ENCODE results near the gene STIMATE.

Gene STIMATE

DNA sequence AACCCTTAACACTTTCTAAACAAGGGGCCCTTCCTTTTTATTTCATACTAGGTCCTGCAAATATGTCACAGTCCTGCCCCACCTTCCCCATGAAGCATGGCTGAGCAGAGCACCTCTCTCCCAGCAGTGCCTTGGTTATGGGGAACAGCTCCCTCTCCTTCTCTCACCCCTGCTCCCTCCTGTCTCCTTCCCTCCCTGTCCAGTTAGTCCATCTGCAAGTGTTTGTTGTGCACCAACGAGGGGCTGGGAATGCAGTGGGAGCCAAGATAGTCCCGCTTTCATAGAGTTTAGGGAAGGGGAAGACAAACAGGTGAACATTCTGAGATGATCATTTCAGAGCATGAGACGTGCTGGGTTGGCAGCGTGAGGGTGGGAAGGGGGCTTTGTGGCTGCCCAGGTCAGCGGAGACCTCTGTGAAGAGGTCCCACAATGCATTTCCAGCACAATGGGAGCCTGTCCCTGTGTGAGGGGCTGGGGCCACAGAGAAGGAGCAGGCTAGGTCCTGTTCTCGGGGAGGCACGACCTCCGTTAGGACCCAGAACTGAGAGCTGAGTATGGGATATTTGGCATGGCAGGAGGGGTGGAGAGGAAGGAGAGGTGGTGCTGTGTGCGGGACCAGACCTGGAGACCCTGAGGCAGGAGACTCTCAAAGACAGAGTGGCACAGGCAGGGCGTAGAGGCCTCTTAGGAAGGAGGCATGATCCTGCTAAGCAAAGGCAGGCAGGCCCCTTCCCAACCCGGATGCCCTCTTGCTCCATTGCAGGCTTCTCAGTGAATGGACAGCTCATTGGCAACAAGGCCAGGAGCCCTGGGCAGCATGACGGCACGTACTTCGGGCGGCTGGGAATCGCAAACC lies 108.2 kb downstream of the STIMATE start:
- DNase-seq = no peak

- no peak for DNase-seq
Measured at GRCh38 chr3:52787672-52788625, 109.4 kb downstream of the STIMATE start.

DNA sequence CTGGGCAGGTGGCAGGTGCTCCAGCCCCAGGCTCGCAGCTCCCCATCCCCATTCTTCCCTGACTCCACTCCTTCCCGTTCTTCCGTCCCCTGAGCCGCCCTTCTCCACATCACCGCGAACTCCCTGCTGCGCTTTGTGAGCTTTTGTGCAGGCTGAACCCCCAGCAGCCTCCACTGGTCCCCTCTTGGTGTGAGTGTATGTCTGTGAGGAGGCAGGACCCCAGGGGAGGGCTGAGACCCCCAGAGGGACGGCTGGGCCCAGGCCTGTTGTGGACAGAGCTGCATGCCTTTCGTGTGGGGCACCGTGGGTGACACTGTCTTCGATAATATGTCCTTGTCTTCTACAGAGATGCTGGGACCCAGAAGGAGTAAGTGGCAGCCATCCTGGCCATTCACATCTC lies 110.1 kb downstream of the STIMATE start:
- DNase-seq = no peak

Data from inflammatory macrophage treated with lipopolysaccharide for 4 hours (primary cell).